Activated CD4-positive, alpha-beta T cell treated with anti-CD3 and anti-CD28 coated beads for 36 hours (primary cell): Measurements from ENCODE around the gene PI4KA. TPM values are rescaled to one million over a fixed set of nuclear protein-coding genes. Genes with fewer than 3 reads are reported as not detected.
"Not testable (repeated sequence)": the region's sequence is repeated elsewhere in the genome, so short reads cannot be mapped to it uniquely, and the experiment has no call there.

Experiments used
- ATAC-seq: fragments of 200-7000 bp; cut with Tn5 transposase; one replicate; pipeline ENCODE4 v1.10.0; 2021; ENCODE audit warnings: mild to moderate bottlenecking, moderate library complexity
- CTCF ChIA-PET: fragments of 350-600 bp; sonication (Branson Sonifier 250); formaldehyde crosslinking; loops from one replicate; lab custom pipeline; 2021; ENCODE audit warnings: antibody characterized with exemption; lab: Charles Lee
- POLR2A ChIA-PET: fragments of 350-600 bp; sonication (Branson Sonifier 250); formaldehyde crosslinking; loops from one replicate; lab custom pipeline; 2021; ENCODE audit warnings: antibody characterized with exemption, inconsistent platforms; lab: Charles Lee
- DNase-seq: peaks from one replicate; pipeline ENCODE4 v3.0.0-alpha.2; 2020
- H3K27ac Mint-ChIP-seq: one replicate; pipeline ENCODE4 v1.8.0; 2021; ENCODE audit warnings: mixed read lengths
- H3K27me3 Mint-ChIP-seq: one replicate; pipeline ENCODE4 v1.8.0; 2021; ENCODE audit warnings: mixed read lengths
- H3K36me3 Mint-ChIP-seq: one replicate; pipeline ENCODE4 v1.8.0; 2021; ENCODE audit warnings: low read depth, mixed read lengths
- H3K4me1 Mint-ChIP-seq: one replicate; pipeline ENCODE4 v1.8.0; 2021; ENCODE audit warnings: mixed read lengths
- H3K4me3 Mint-ChIP-seq: one replicate; pipeline ENCODE4 v1.8.0; 2021; ENCODE audit warnings: mild to moderate bottlenecking, moderate library complexity, mixed read lengths
- H3K9me3 Mint-ChIP-seq: one replicate; pipeline ENCODE4 v1.8.0; 2021; ENCODE audit warnings: low read depth, mixed read lengths
- intact Hi-C, 2 experiments: fragments of 100-400 bp; cut with DNase I in 1 of 2; cut with micrococcal nuclease in 1 of 2; formaldehyde crosslinking; loops; one replicate each; pipeline versions ENCODE4 v1.14.2 to v1.15.1; 2022 to 2024; cut with DNase I, micrococcal nuclease
- total RNA-seq, 2 experiments: library from RNA; stranded (reverse); gene quantifications; one replicate each; pipeline ENCODE4 v1.2.3, GENCODE V29; 2021

PI4KA gene
- total RNA-seq, 2 experiments from 2014 or later, result 52.8 TPM

DNA sequence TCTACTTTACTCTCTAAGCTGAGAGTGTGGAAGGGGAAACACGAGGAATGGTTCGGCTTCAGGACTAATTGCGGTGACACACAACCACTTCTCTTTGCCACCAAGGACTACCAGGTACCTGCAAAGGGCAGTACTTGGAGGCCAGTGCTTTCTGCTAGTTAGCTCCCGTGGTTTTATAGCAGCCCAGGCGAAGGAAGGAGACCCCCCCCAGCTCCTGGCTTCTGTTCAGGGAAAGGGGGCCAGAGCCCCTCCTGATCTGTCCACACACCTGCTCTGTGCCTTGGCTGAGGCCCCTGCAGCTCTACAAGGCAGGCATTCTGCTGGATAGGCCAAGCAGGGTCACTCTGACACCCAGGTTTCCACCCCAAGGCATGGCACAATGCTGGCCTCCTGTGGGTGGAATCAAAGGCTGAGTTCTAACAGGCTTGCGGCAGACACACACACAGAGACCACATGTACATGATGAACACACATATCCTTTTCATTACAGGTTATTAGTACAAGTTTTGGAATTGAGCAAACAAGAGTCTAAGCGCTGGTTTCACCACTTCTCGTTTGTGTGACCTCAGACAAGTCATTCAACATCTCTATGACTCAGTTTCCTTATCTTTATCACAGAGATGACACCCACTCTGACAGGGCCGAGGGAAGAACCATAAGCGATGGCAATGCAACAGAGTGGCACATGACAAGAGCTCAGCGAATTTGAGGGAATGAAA, 77.2 kb downstream of the PI4KA start:
- Mint-ChIP-seq H3K4me1 (peaks cover 13% of the 10 kb centered on the region), H3K27ac (peak overlapping the region; percentile 70), H3K4me3 (no peak overlapping the region), H3K27me3 (no peaks in the 10 kb centered on the region), H3K36me3 (peaks cover 3% of the 10 kb centered on the region), H3K9me3 (no peaks in the 10 kb centered on the region)
- ChIA-PET CTCF (interaction anchor here (0.6 to 2.7 kb wide), 3 partner anchors 11 to 1009 kb away, joined by 4 to 9 read pairs (median 5); no protein-coding TSS in a partner anchor), POLR2A (no interaction called here)
- DNase-seq (peak; percentile 66), ATAC-seq (peak; percentile 88)
- intact Hi-C loops, result loop anchor here in 1 of 2 experiments (5.0 kb wide), 1 partner anchor 136 kb away; the partner anchor contains the start of gene CRKL

DNA sequence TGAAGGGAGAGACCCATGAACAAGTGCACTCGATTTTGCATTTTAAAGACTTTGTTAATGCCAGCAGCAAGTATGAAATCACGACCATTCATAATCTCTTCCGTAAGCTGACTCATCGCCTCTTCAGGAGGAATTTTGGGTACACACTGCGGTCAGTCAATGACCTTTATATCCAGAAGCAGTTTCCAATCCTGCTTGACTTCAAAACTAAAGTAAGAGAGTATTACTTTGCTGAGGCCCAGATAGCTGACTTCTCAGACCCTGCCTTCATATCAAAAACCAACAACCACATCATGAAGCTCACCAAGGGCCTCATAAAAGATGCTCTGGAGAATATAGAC, 78.8 kb downstream of the PI4KA start:
- Mint-ChIP-seq H3K36me3 (peaks cover 3% of the 10 kb centered on the region), H3K4me3 (no peak overlapping the region), H3K27me3 (no peaks in the 10 kb centered on the region), H3K4me1 (peaks cover 13% of the 10 kb centered on the region), H3K9me3 (no peaks in the 10 kb centered on the region), H3K27ac (peak overlapping the region; percentile 35)
- DNase-seq (no peak), ATAC-seq (no peak)
- intact Hi-C loops, result loop anchor here in 1 of 2 experiments (5.0 kb wide), 1 partner anchor 138 kb away; the partner anchor contains the start of gene CRKL
- POLR2A ChIA-PET, result interaction anchor here (0.6 kb wide), 1 partner anchor 13 kb away, joined by 3 read pairs; no protein-coding TSS in a partner anchor
- CTCF ChIA-PET, result interaction anchor here (1.2 to 2.7 kb wide), 2 partner anchors 15 to 38 kb away, joined by 3 to 9 read pairs; no protein-coding TSS in a partner anchor

DNA sequence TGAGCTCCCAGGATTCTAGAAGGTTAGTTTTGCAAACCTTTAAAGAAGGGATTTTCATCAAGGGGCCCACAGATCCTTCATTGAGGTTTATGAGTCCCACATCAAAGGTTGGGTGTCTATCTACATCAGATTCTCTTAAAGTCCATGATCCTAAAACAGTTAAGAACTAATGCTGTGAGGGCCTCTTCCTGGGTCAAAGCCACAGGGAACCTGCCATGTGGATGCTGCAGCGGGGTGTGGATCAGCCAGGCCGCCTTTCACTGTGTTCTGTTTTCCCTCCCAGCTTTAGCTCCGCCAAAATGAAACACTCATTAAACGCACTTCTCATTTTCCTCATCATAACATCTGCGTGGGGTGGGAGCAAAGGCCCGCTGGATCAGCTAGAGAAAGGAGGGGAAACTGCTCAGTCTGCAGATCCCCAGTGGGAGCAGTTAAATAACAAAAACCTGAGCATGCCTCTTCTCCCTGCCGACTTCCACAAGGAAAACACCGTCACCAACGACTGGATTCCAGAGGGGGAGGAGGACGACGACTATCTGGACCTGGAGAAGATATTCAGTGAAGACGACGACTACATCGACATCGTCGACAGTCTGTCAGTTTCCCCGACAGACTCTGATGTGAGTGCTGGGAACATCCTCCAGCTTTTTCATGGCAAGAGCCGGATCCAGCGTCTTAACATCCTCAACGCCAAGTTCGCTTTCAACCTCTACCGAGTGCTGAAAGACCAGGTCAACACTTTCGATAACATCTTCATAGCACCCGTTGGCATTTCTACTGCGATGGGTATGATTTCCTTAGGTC, 79.4 kb downstream of the PI4KA start:
- CTCF ChIA-PET, result interaction anchor here (1.2 to 2.7 kb wide), 2 partner anchors 14 to 37 kb away, joined by 3 to 9 read pairs; no protein-coding TSS in a partner anchor
- POLR2A ChIA-PET, result interaction anchor here (0.6 kb wide), 1 partner anchor 14 kb away, joined by 3 read pairs; no protein-coding TSS in a partner anchor
- no peaks in the 10 kb centered on the region for H3K9me3 Mint-ChIP-seq
- DNase-seq (no peak), ATAC-seq (no peak)
- peaks cover 3% of the 10 kb centered on the region for H3K36me3 Mint-ChIP-seq
- peaks cover 13% of the 10 kb centered on the region for H3K4me1 Mint-ChIP-seq
- H3K4me3 Mint-ChIP-seq, result no peak overlapping the region
- H3K27ac Mint-ChIP-seq, result no peak overlapping the region
- intact Hi-C loops, result no loop called here
- no peaks in the 10 kb centered on the region for H3K27me3 Mint-ChIP-seq

GRCh38 chr22:20777420-20778177, 81.0 kb downstream of the PI4KA start:
- ChIA-PET CTCF (interaction anchor here (0.6 to 1.2 kb wide), 3 partner anchors 14 to 321 kb away, joined by 3 read pairs; no protein-coding TSS in a partner anchor), POLR2A (no interaction called here)
- intact Hi-C loops, result no loop called here
- DNase-seq (no peak), ATAC-seq (no peak)
- Mint-ChIP-seq H3K27me3 (no peaks in the 10 kb centered on the region), H3K4me3 (no peak overlapping the region), H3K36me3 (peaks cover 3% of the 10 kb centered on the region), H3K4me1 (peaks cover 13% of the 10 kb centered on the region), H3K9me3 (no peaks in the 10 kb centered on the region), H3K27ac (peak overlapping the region; percentile 20)

GRCh38 chr22:20776624-20777405, 81.8 kb downstream of the PI4KA start:
- Mint-ChIP-seq H3K27ac (no peak overlapping the region), H3K9me3 (no peaks in the 10 kb centered on the region), H3K4me1 (peaks cover 10% of the 10 kb centered on the region), H3K36me3 (peaks cover 6% of the 10 kb centered on the region), H3K27me3 (no peaks in the 10 kb centered on the region), H3K4me3 (no peak overlapping the region)
- intact Hi-C loops, result no loop called here
- no peak for DNase-seq
- no peak for ATAC-seq
- ChIA-PET POLR2A (no interaction called here), CTCF (no interaction called here)

DNA sequence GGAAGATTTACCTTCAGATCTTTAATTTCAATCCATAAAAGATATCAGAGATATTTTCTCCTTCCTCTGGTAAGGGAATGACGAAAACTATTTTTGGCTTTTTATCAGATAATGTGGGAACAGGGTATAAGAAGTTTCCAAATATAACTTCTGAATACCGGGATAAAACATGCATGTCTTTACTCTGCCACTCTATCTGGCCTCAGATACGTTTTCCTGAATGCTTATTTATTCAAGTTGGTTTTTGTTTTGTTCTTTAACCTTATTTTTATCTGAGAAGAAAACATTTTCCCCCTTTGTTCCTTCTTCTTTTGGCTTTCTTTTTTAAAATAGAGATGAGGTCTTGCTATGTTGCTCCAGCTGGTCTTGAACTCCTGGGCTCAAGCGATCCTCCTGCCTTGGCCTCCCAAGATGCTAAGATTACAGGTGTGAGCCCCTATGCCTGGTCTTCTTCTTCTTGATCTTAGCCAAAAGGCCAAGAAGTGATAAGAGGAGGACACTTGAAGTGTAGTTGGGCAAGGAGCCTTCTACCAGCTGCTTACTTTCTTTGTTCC, 83.2 kb downstream of the PI4KA start:
- CTCF ChIA-PET, result interaction anchor here (1.1 kb wide), 1 partner anchor 9 kb away, joined by 3 read pairs; no protein-coding TSS in a partner anchor
- Mint-ChIP-seq H3K9me3 (no peaks in the 10 kb centered on the region), H3K36me3 (peaks cover 6% of the 10 kb centered on the region), H3K4me1 (no peaks in the 10 kb centered on the region), H3K27me3 (no peaks in the 10 kb centered on the region), H3K4me3 (no peak overlapping the region), H3K27ac (no peak overlapping the region)
- DNase-seq (no peak), ATAC-seq (no peak)
- intact Hi-C loops, result no loop called here
- POLR2A ChIA-PET, result no interaction called here

DNA sequence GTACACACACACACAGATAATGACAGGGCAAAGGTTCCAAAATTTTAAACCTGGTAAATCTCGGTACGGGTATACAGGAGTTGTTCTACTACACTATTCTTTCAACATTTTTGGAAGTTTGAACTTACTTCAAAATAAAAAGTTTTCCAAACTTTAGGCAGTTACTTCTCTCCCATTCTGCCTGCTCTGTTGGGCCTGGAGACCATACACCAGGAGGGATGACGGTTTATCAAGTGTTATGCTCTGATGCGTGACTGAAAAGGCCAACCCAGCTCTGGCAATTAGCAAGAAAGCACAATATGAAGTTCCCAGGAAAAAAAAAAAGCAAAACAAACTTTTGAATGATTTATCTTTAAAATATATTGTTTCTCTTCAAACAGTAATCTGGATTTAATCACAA, 83.7 kb downstream of the PI4KA start:
- DNase-seq (no peak), ATAC-seq (no peak)
- Mint-ChIP-seq H3K9me3 (no peaks in the 10 kb centered on the region), H3K27me3 (no peaks in the 10 kb centered on the region), H3K27ac (no peak overlapping the region), H3K4me1 (no peaks in the 10 kb centered on the region), H3K36me3 (peaks cover 6% of the 10 kb centered on the region), H3K4me3 (no peak overlapping the region)
- intact Hi-C loops, result no loop called here
- POLR2A ChIA-PET, result no interaction called here
- CTCF ChIA-PET, result no interaction called here

DNA sequence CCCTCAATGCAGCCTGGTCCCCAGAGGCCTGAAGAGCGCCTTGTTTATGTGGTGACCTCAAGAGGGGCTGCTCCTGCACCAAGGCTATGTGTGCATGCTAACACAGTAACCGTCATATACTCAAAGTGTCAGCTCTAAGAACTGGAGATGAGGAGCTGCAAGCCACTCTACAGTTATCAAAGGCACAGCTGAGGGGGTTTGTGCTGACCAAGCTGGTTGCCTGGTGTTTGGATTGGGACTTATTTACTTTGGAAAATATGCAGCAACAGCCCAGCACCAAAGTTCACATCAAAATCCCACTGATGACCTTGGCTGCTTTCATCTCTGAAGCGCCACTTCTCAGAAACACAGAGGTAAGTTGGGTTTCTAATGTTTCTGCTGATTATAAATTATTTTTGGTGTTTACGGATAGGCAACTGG, 84.8 kb downstream of the PI4KA start, which contains the start of gene SERPIND1:
Gene SERPIND1, plus strand, starts transcription at position 321 of the 420 bp plus-strand sequence. CDS start 5,200 bp downstream, outside the sequence.
- intact Hi-C loops, result no loop called here
- no peak for ATAC-seq
- Mint-ChIP-seq H3K27me3 (no peaks in the 10 kb centered on the region), H3K9me3 (no peaks in the 10 kb centered on the region), H3K36me3 (peaks cover 6% of the 10 kb centered on the region), H3K4me1 (no peaks in the 10 kb centered on the region), H3K27ac (no peak within 1 kb of the TSS), H3K4me3 (no peak within 1 kb of the TSS)
- CTCF ChIA-PET, result interaction anchor here (0.6 to 0.9 kb wide), 2 partner anchors 21 to 264 kb away, joined by 3 read pairs; no protein-coding TSS in a partner anchor
- POLR2A ChIA-PET, result no interaction called here
- DNase-seq, result no peak

GRCh38 chr22:20771918-20772625, 86.5 kb downstream of the PI4KA start:
- Mint-ChIP-seq H3K4me3 (no peak overlapping the region), H3K4me1 (no peaks in the 10 kb centered on the region), H3K27ac (no peak overlapping the region), H3K36me3 (peaks cover 3% of the 10 kb centered on the region), H3K27me3 (no peaks in the 10 kb centered on the region), H3K9me3 (no peaks in the 10 kb centered on the region)
- POLR2A ChIA-PET, result no interaction called here
- ATAC-seq (no peak), DNase-seq (no peak)
- intact Hi-C loops, result no loop called here
- CTCF ChIA-PET, result no interaction called here

- H3K36me3 Mint-ChIP-seq, result peaks cover 11% of the 10 kb centered on the region
- H3K27ac Mint-ChIP-seq, ATAC-seq, intact Hi-C loops, H3K4me1 Mint-ChIP-seq, H3K27me3 Mint-ChIP-seq, POLR2A ChIA-PET, H3K9me3 Mint-ChIP-seq, DNase-seq, CTCF ChIA-PET, H3K4me3 Mint-ChIP-seq: not testable (repeated sequence)
These were observed 89.2 kb downstream of the PI4KA start for GRCh38 chr22:20769496-20769826.
